ENCODE results near the gene APOL1. TPM values are rescaled to one million over a fixed set of nuclear protein-coding genes. Genes with fewer than 3 reads are reported as not detected.

The APOL1 gene
- polyA plus RNA-seq, 1 donor from 2014 or later, result not detected

GRCh38 chr22:36298601-36299000 lies 45.7 kb downstream of the APOL1 start:
- Histone ChIP-seq H4K20me1 (ENCODE audit: insufficient read depth) (no peaks in the 10 kb centered on the region), H2AFZ (ENCODE audit: low read depth, low read length) (no peak overlapping the region), H3K36me3 (ENCODE audit: insufficient read depth, low read length) (no peaks in the 10 kb centered on the region), H3K79me2 (replicated peaks; ENCODE audit: insufficient read depth, low read length) (no peaks in the 10 kb centered on the region), H3K4me2 (ENCODE audit: low read length) (no peak overlapping the region), H3K9me3 (ENCODE audit: low read length) (no peaks in the 10 kb centered on the region), H3K27me3 (ENCODE audit: insufficient read depth, low read depth, low read length) (no peaks in the 10 kb centered on the region), H3K4me3 (ENCODE audit: low read length) (no peak overlapping the region), H3K9me2 (ENCODE audit: insufficient read depth, low read length) (no peaks in the 10 kb centered on the region), H3K27ac (ENCODE audit: low read length) (no peak overlapping the region), H3K9ac (ENCODE audit: low read length) (no peak overlapping the region), H3F3A (ENCODE audit: insufficient read depth, low read length, poor library complexity, severe bottlenecking) (no peaks in the 10 kb centered on the region)
- TF ChIP-seq SMC3 (conservative IDR thresholded peaks at IDR 0.05; ENCODE audit: poor library complexity), result no peak
- TF ChIP-seq EZH2 (IDR thresholded peaks at IDR 0.05; ENCODE audit: borderline replicate concordance, insufficient read depth, low read length, poor library complexity, severe bottlenecking), result no peak
- no peak for TF ChIP-seq POLR2AphosphoS5 (IDR thresholded peaks at IDR 0.05)
- no peak for TF ChIP-seq TAF1 (IDR thresholded peaks at IDR 0.05; ENCODE audit: low read depth)
- TF ChIP-seq REST (IDR thresholded peaks at IDR 0.05; ENCODE audit: borderline replicate concordance), result no peak

- no peak overlapping the region for H3K4me2 ChIP-seq (ENCODE audit: low read length)
- no peaks in the 10 kb centered on the region for H4K20me1 ChIP-seq (ENCODE audit: insufficient read depth)
- no peak overlapping the region for H3K9ac ChIP-seq (ENCODE audit: low read length)
- no peaks in the 10 kb centered on the region for H3K79me2 ChIP-seq (replicated peaks; ENCODE audit: insufficient read depth, low read length)
- no peaks in the 10 kb centered on the region for H3K27me3 ChIP-seq (ENCODE audit: insufficient read depth, low read depth, low read length)
- no peaks in the 10 kb centered on the region for H3K36me3 ChIP-seq (ENCODE audit: insufficient read depth, low read length)
- no peaks in the 10 kb centered on the region for H3F3A ChIP-seq (ENCODE audit: insufficient read depth, low read length, poor library complexity, severe bottlenecking)
- H3K4me3 ChIP-seq (ENCODE audit: low read length), result no peak overlapping the region
- H3K9me3 ChIP-seq (ENCODE audit: low read length), result no peaks in the 10 kb centered on the region
- H3K27ac ChIP-seq (ENCODE audit: low read length), result no peak overlapping the region
- no peaks in the 10 kb centered on the region for H3K9me2 ChIP-seq (ENCODE audit: insufficient read depth, low read length)
- TF ChIP-seq TAF1 (IDR thresholded peaks at IDR 0.05; ENCODE audit: low read depth) (no peak), EZH2 (IDR thresholded peaks at IDR 0.05; ENCODE audit: borderline replicate concordance, insufficient read depth, low read length, poor library complexity, severe bottlenecking) (no peak), MXI1 (conservative IDR thresholded peaks at IDR 0.05; ENCODE audit: poor library complexity, severe bottlenecking) (no peak), SMC3 (conservative IDR thresholded peaks at IDR 0.05; ENCODE audit: poor library complexity) (no peak), EP300 (conservative IDR thresholded peaks at IDR 0.05; ENCODE audit: poor library complexity, severe bottlenecking) (no peak), RAD21 (conservative IDR thresholded peaks at IDR 0.05) (no peak), POLR2AphosphoS5 (IDR thresholded peaks at IDR 0.05) (no peak), CTCF (IDR thresholded peaks at IDR 0.05; ENCODE audit: poor library complexity, severe bottlenecking) (no peak), REST (IDR thresholded peaks at IDR 0.05; ENCODE audit: borderline replicate concordance) (no peak)
- H2AFZ ChIP-seq (ENCODE audit: low read depth, low read length), result no peak overlapping the region
These were observed 46.4 kb downstream of the APOL1 start for GRCh38 chr22:36299295-36299694.
